C4-2B (cell line): ENCODE results near the gene SORCS1.

Experiments used
- ZFX ChIP-seq: fragments of 450-650 bp; IDR thresholded peaks from 2 replicates; pipeline ENCODE4 v1.6.1; 2017
- TF ChIP-seq, protein P1 (sequence below): fragments of 450-650 bp; conservative IDR thresholded peaks from 2 replicates; pipeline ENCODE4 v1.5.1; 2017; ENCODE audit warnings: mild to moderate bottlenecking

DNA sequence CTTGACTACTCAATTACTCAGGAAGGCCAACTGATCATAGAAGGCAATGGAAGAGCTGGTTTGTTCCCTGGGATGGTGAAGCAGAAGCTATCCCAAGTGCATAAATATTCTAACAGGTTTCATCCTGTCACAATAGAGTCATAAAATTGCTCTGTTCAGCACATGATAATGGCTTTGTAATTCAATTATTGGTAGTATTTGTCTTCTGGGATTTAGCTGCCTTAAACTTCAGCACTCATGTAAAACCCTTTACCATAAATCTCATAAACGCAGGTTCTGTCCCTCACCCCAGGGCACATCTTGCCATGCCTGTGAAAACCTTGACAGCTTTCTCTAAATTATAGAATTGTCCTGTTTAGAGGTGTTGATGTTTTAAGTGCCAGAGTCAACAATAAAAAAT is 417.6 kb downstream of the SORCS1 start:
- TF ChIP-seq, protein P1, sequence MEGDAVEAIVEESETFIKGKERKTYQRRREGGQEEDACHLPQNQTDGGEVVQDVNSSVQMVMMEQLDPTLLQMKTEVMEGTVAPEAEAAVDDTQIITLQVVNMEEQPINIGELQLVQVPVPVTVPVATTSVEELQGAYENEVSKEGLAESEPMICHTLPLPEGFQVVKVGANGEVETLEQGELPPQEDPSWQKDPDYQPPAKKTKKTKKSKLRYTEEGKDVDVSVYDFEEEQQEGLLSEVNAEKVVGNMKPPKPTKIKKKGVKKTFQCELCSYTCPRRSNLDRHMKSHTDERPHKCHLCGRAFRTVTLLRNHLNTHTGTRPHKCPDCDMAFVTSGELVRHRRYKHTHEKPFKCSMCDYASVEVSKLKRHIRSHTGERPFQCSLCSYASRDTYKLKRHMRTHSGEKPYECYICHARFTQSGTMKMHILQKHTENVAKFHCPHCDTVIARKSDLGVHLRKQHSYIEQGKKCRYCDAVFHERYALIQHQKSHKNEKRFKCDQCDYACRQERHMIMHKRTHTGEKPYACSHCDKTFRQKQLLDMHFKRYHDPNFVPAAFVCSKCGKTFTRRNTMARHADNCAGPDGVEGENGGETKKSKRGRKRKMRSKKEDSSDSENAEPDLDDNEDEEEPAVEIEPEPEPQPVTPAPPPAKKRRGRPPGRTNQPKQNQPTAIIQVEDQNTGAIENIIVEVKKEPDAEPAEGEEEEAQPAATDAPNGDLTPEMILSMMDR, result no peak
- TF ChIP-seq ZFX, result no peak
